ENCODE data around the gene SPATA31D4.

The SPATA31D4 gene

GRCh38 chr9:81896070-81896469, 32.2 kb upstream of the SPATA31D4 start:
- no peak overlapping the region for H2AFZ ChIP-seq (ENCODE audit: low read depth, low read length)
- H3K27ac ChIP-seq (ENCODE audit: low read length) = no peak overlapping the region
- H3K27me3 ChIP-seq (ENCODE audit: low read depth, low read length) = no peaks in the 10 kb centered on the region; the same call in 1 of the 2 replicates
- H4K20me1 ChIP-seq (ENCODE audit: insufficient read depth, low read length) = no peaks in the 10 kb centered on the region
- H3K4me3 ChIP-seq (ENCODE audit: low read length) = no peak overlapping the region
- no peaks in the 10 kb centered on the region for H3K79me2 ChIP-seq (ENCODE audit: low read length)
- no peak overlapping the region for H3K9ac ChIP-seq (ENCODE audit: low read length)
- H3K9me3 ChIP-seq (ENCODE audit: insufficient read depth, low read length) = no peaks in the 10 kb centered on the region
- H3K36me3 ChIP-seq (replicated peaks; ENCODE audit: low read depth, low read length) = no peaks in the 10 kb centered on the region
- H3K4me1 ChIP-seq (ENCODE audit: low read length) = peaks cover 22% of the 10 kb centered on the region
- H3K4me2 ChIP-seq (ENCODE audit: low read length) = no peak overlapping the region
- TF ChIP-seq CTCF (IDR thresholded peaks at IDR 0.05; ENCODE audit: low read depth, low read length) (no peak), EZH2phosphoT487 (IDR thresholded peaks at IDR 0.05; ENCODE audit: low read depth) (no peak)

- no peaks in the 10 kb centered on the region for H4K20me1 ChIP-seq (ENCODE audit: insufficient read depth, low read length)
- no peaks in the 10 kb centered on the region; the same call in 1 of the 2 replicates for H3K27me3 ChIP-seq (ENCODE audit: low read depth, low read length)
- no peak overlapping the region for H3K4me2 ChIP-seq (ENCODE audit: low read length)
- no peak overlapping the region for H3K27ac ChIP-seq (ENCODE audit: low read length)
- no peak overlapping the region for H3K9ac ChIP-seq (ENCODE audit: low read length)
- no peaks in the 10 kb centered on the region for H3K9me3 ChIP-seq (ENCODE audit: insufficient read depth, low read length)
- H2AFZ ChIP-seq (ENCODE audit: low read depth, low read length) = no peak overlapping the region
- no peak for TF ChIP-seq EZH2phosphoT487 (IDR thresholded peaks at IDR 0.05; ENCODE audit: low read depth)
- no peak for TF ChIP-seq CTCF (IDR thresholded peaks at IDR 0.05; ENCODE audit: low read depth, low read length)
- no peak overlapping the region for H3K4me3 ChIP-seq (ENCODE audit: low read length)
- H3K4me1 ChIP-seq (ENCODE audit: low read length) = peaks cover 22% of the 10 kb centered on the region
- no peaks in the 10 kb centered on the region for H3K79me2 ChIP-seq (ENCODE audit: low read length)
- no peaks in the 10 kb centered on the region for H3K36me3 ChIP-seq (replicated peaks; ENCODE audit: low read depth, low read length)
These were observed 29.4 kb upstream of the SPATA31D4 start for GRCh38 chr9:81898851-81899250.

DNA sequence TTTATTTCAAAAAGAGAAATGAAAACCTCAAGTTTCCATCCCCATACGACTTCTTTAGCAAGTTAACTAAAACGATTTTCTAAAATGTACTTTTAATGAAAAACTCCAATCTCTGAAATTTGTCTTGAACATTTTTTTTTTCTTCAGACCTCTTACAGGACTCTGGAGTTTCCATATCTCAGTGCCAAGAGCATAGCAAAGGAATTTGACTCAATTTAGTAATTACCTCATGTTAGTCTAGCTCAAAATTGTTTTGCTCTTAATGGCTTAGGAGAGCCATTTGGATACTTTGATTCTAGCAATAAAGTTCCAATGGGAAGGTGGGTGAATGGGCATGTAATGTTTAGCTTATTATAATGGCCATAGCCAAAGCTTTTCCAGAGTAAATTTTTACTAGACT, 26.0 kb upstream of the SPATA31D4 start:
- H3K9me3 ChIP-seq (ENCODE audit: insufficient read depth, low read length) = no peaks in the 10 kb centered on the region

GRCh38 chr9:81902626-81903025, 25.6 kb upstream of the SPATA31D4 start:
- Histone ChIP-seq H3K4me2 (ENCODE audit: low read length) (no peak overlapping the region), H3K9me3 (ENCODE audit: insufficient read depth, low read length) (no peaks in the 10 kb centered on the region), H4K20me1 (ENCODE audit: insufficient read depth, low read length) (no peaks in the 10 kb centered on the region), H3K27me3 (ENCODE audit: low read depth, low read length) (no peaks in the 10 kb centered on the region; the same call in 1 of the 2 replicates), H3K27ac (ENCODE audit: low read length) (no peak overlapping the region), H3K9ac (ENCODE audit: low read length) (no peak overlapping the region), H3K79me2 (ENCODE audit: low read length) (no peaks in the 10 kb centered on the region), H3K4me1 (ENCODE audit: low read length) (no peaks in the 10 kb centered on the region), H3K36me3 (replicated peaks; ENCODE audit: low read depth, low read length) (no peaks in the 10 kb centered on the region), H3K4me3 (ENCODE audit: low read length) (no peak overlapping the region), H2AFZ (ENCODE audit: low read depth, low read length) (no peak overlapping the region)
- no peak for TF ChIP-seq EZH2phosphoT487 (IDR thresholded peaks at IDR 0.05; ENCODE audit: low read depth)

More for the DNA sequence above, 26.0 kb upstream of the SPATA31D4 start:
- no peaks in the 10 kb centered on the region; the same call in 1 of the 2 replicates for H3K27me3 ChIP-seq (ENCODE audit: low read depth, low read length)
- no peaks in the 10 kb centered on the region for H3K79me2 ChIP-seq (ENCODE audit: low read length)
- no peak overlapping the region for H3K9ac ChIP-seq (ENCODE audit: low read length)
- H4K20me1 ChIP-seq (ENCODE audit: insufficient read depth, low read length) = no peaks in the 10 kb centered on the region
- H3K36me3 ChIP-seq (replicated peaks; ENCODE audit: low read depth, low read length) = no peaks in the 10 kb centered on the region
- H3K27ac ChIP-seq (ENCODE audit: low read length) = no peak overlapping the region
- H3K4me2 ChIP-seq (ENCODE audit: low read length) = no peak overlapping the region
- no peaks in the 10 kb centered on the region for H3K4me1 ChIP-seq (ENCODE audit: low read length)
- TF ChIP-seq EZH2phosphoT487 (IDR thresholded peaks at IDR 0.05; ENCODE audit: low read depth) = no peak
- TF ChIP-seq CTCF (IDR thresholded peaks at IDR 0.05; ENCODE audit: low read depth, low read length) = no peak
- H2AFZ ChIP-seq (ENCODE audit: low read depth, low read length) = no peak overlapping the region
- H3K4me3 ChIP-seq (ENCODE audit: low read length) = no peak overlapping the region
